A673 (cell line): ENCODE data around the gene RASAL2. TPM values are rescaled to one million over a fixed set of nuclear protein-coding genes. Genes with fewer than 3 reads are reported as not detected.

Source experiments
- BruUV-seq: library from RNA; stranded (reverse); fragments of 400-500 nt; replicated peaks from 2 replicates; lab custom pipeline; 2021; lab: Mats Ljungman, UMichigan
- CTCF ChIA-PET: fragments of 300-600 bp; sonication (Branson Sonifier 250); formaldehyde crosslinking; loops from one replicate; lab custom pipeline; 2022; ENCODE audit warnings: antibody characterized with exemption; lab: Charles Lee
- POLR2A ChIA-PET: fragments of 300-600 bp; sonication (Branson Sonifier 250); formaldehyde crosslinking; loops from one replicate; lab custom pipeline; 2022; ENCODE audit warnings: antibody characterized with exemption; ENCODE audit not compliant: low non-redundant PET; lab: Charles Lee
- DNase-seq: peaks from one replicate; pipeline ENCODE4 v3.0.0-alpha.2; 2015; ENCODE audit warnings: low spot score
- H3K27ac ChIP-seq: fragments of 200-600 bp; sonication (generic); 2 replicates; pipeline ENCODE4 v1.5.1; 2016; ENCODE audit warnings: mixed run types, low read depth, mild to moderate bottlenecking, mixed read lengths, antibody characterized with exemption, low read length; ENCODE audit not compliant: poor library complexity, severe bottlenecking
- H3K27me3 ChIP-seq: fragments of 200-600 bp; sonication (generic); replicated peaks from 2 replicates; pipeline ENCODE4 v1.6.1; 2017; ENCODE audit warnings: mixed run types, low read depth, mild to moderate bottlenecking, mixed read lengths, antibody characterized with exemption, low read length; ENCODE audit not compliant: insufficient read depth, poor library complexity
- H3K36me3 ChIP-seq: fragments of 200-600 bp; sonication (generic); 2 replicates; pipeline ENCODE4 v1.6.1; 2016; ENCODE audit warnings: mixed run types, mild to moderate bottlenecking, mixed read lengths, antibody characterized with exemption, low read length; ENCODE audit not compliant: insufficient read depth, poor library complexity, severe bottlenecking
- H3K4me1 ChIP-seq: fragments of 200-600 bp; sonication (generic); 2 replicates; pipeline ENCODE4 v1.6.1; 2017; ENCODE audit warnings: mixed run types, mild to moderate bottlenecking, mixed read lengths, antibody characterized with exemption, low read length; ENCODE audit not compliant: insufficient read depth, poor library complexity, severe bottlenecking
- H3K4me3 ChIP-seq: fragments of 200-600 bp; sonication (generic); 2 replicates; pipeline ENCODE4 v1.5.1; 2016; ENCODE audit warnings: low read depth, mixed run types, mild to moderate bottlenecking, mixed read lengths, low read length; ENCODE audit not compliant: poor library complexity, severe bottlenecking
- H3K9me3 ChIP-seq: fragments of 200-600 bp; sonication (generic); 2 replicates; pipeline ENCODE4 v1.6.1; 2016; ENCODE audit warnings: mixed run types, low read depth, mild to moderate bottlenecking, mixed read lengths, antibody characterized with exemption, low read length; ENCODE audit not compliant: poor library complexity, severe bottlenecking
- CTCF ChIP-seq: fragments of 300-800, 200-600 bp; sonication (generic); conservative IDR thresholded peaks from 2 replicates; pipeline ENCODE4 v1.5.1; 2017; ENCODE audit warnings: low read depth, mild to moderate bottlenecking, antibody characterized with exemption, low read length, moderate library complexity, mixed read lengths
- EZH2 ChIP-seq: fragments of 200-600 bp; sonication (generic); IDR thresholded peaks from 2 replicates; pipeline ENCODE4 v1.6.1; 2017; ENCODE audit warnings: borderline replicate concordance, low read depth, mild to moderate bottlenecking, mixed read lengths, antibody characterized with exemption, low read length; ENCODE audit not compliant: poor library complexity, severe bottlenecking
- intact Hi-C: fragments of 100-400 bp; cut with micrococcal nuclease; formaldehyde crosslinking; loops from one replicate; pipeline ENCODE4 v1.10.0; 2022; ENCODE audit not compliant: unreplicated experiment
- total RNA-seq: library from RNA; stranded (reverse); gene quantifications from 2 replicates; pipeline ENCODE4 v1.2.3, GENCODE V29; 2021

The RASAL2 gene
- total RNA-seq, 1 experiment from 2014 or later: 8.3 TPM

DNA sequence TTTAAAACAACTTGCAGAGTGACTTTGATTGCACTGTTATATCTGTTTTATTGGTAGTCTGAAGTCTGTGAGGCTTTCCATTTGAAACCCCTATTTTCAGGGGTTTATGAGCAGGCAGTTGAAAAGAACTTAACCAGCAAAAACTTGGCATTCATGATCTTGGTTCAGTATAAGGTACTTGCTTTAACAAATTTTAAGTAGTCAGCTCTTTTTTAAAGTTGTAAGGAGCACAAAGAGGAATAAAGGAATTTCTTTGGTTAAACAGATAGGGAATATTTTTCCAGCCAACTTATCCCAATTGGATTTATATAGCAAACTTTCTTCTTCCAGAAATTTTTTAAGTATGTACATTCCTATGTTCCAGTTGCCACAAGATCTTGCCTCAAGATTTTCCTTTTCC lies 138.2 kb downstream of the RASAL2 start:
- TF ChIP-seq CTCF (no peak), EZH2 (no peak)
- Histone ChIP-seq H3K36me3 (no peaks in the 10 kb centered on the region), H3K27me3 (no peaks in the 10 kb centered on the region), H3K9me3 (no peaks in the 10 kb centered on the region), H3K4me3 (no peak overlapping the region), H3K27ac (no peak overlapping the region), H3K4me1 (no peaks in the 10 kb centered on the region)
- no peak for DNase-seq
- ChIA-PET POLR2A (no interaction called here), CTCF (no interaction called here)
- intact Hi-C loops: no loop called here
- no TSS peak for BruUV-seq

DNA sequence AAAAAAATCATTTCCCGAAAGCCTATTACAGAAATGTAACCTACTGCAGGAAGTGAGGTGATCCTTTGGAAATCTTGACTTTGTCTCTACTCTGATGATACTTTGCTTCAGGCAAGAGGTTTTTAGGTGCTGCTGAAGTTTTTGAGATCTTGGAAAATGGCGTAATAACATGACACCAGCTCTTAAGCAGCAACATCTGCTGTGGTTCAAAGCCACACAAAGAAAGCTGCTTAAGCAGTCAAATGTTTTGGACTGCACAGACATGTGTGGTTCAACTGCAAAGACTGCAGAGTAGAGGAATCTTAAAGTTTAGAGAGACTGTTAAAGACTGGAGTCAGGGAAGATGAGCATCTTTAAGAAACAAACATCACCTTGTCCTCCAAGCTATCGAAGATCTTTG lies 139.0 kb downstream of the RASAL2 start:
- CTCF ChIA-PET: no interaction called here
- H3K4me1 ChIP-seq: no peaks in the 10 kb centered on the region

GRCh38 chr1:178237121-178237520 lies 143.2 kb downstream of the RASAL2 start:
- no peak overlapping the region for H3K27ac ChIP-seq
- BruUV-seq: no TSS peak
- DNase-seq: no peak
- no peaks in the 10 kb centered on the region for H3K36me3 ChIP-seq
- CTCF ChIA-PET: no interaction called here
- H3K4me1 ChIP-seq: no peaks in the 10 kb centered on the region
- no peaks in the 10 kb centered on the region for H3K9me3 ChIP-seq
- POLR2A ChIA-PET: no interaction called here
- intact Hi-C loops: no loop called here
- H3K27me3 ChIP-seq: no peaks in the 10 kb centered on the region
- H3K4me3 ChIP-seq: no peak overlapping the region
- TF ChIP-seq EZH2 (no peak), CTCF (no peak)

More for the DNA sequence above, 139.0 kb downstream of the RASAL2 start:
- Histone ChIP-seq H3K36me3 (no peaks in the 10 kb centered on the region), H3K4me3 (no peak overlapping the region), H3K27ac (no peak overlapping the region), H3K9me3 (no peaks in the 10 kb centered on the region), H3K27me3 (no peaks in the 10 kb centered on the region)
- intact Hi-C loops: no loop called here
- TF ChIP-seq CTCF (no peak), EZH2 (no peak)
- POLR2A ChIA-PET: no interaction called here
- no peak for DNase-seq
- no TSS peak for BruUV-seq
